Fibroblast of skin of right biceps (primary cell): ENCODE results near the gene GCG.

ENCODE experiments used
- DNase-seq: peaks from one replicate; pipeline ENCODE4 v3.0.0-alpha.2; 2013

The GCG gene

DNA sequence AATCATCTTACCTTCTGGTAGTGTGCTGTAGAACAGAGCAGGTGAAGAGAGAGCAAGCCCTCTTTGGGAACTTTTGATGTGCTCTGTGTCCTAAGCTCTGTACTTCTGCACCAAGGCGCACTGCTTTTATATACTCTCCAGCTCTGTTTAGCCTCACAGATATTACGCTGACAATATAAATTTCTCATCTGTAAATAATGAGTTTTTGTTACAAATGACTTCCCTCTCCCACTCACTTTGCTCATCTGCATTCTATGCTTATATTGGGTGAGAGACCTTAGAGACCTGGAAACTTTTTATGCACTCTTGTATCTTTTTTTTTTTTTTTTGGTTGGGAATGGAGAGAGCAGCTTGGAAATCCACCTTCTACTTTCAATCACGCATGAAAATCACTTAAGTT is at the start of gene GCG:
Gene GCG (minus strand): TSS at position 101 of the 400 bp plus-strand sequence. CDS start 3,069 bp downstream, outside the sequence.
- no peak for DNase-seq

DNA sequence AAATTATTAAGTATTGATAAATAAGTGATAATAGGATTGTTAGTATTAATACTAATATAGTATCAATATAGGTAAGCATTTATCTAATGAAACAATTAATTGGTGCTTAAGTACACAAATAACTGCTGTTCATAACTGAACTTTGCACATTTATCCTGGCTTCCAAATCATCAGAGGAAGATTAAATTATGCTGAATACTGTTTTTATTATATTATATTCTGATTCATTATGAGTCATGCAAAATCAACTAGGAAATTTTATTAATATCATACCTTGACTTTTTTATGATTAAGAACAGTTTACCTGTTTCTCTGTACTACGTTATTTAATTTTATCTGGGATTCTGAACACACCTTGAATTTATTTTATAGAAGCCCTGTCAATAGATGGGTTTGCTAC is 48.6 kb upstream of the GCG start:
- DNase-seq = no peak

DNA sequence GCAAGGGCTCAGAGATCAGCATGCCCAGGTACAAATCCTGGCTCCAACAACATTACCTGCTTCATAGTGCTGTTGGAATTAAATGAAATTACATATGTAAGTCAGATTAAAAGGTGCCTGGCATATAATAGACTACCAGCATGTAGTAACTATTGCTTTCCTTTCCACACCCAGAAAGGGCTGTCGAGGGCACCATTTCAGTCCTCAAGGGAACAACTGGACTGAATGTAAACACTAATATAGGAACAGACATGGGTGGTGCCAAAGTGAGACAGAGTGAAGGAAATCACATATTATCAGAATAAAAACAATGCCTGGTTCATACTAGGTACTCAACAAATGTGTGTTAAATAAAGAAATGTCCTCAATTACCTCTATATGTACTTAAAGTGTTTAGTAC is 47.9 kb upstream of the GCG start:
- no peak for DNase-seq

DNA sequence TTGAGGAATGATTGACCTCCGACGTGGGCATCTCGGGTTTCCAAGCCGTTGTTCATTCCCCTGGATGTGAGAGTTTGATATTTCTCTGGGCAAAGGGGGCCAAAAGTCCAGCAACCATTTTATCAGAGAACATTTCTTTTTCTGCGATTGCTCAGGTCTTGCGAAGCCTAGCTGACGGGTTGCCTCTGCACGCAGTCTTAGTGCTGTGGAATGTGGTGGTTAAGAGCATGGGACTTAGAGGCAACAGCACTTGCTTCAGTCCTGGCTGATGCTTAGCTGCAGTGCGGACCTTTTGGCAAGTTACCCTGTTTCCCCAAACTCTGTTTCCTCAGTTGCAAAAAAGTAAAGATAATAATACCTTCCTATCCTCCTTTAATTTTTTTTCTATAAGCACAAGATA is 46.2 kb upstream of the GCG start:
- DNase-seq = peak; percentile 37

DNA sequence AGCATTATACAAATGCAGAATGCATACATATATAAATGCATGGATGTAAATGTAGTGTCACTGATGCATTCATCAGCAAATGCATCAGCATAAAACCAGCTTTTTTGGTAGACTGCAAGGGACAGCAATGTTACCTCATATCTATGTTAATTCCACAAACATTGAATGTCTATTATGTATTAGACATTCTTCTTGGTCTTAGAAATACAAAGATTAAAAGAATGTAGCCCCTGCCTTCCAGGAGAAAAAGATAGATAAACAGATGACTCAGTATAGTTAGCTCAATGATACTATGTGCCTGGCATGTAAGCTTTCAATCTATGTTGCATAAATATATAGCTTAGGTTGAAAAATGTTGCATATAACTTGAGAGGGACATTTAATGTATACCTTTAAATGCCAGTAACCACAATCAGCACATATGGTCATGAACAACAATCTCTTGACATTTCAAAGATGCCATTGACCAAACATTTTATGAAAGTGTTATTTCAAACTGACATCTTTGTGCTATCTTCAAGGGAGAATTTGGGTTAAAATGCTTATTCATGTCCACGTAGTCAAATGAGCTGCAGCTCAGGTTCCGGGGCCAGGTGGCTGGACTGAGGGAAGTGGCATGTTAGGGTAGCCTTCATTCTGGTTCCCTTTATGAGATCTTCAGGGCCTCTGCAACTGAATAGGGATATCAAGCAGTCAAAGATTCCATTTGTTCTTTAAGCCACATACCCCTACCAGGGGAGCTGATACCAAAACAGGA is 45.2 kb upstream of the GCG start:
- DNase-seq = peak; percentile 85

DNA sequence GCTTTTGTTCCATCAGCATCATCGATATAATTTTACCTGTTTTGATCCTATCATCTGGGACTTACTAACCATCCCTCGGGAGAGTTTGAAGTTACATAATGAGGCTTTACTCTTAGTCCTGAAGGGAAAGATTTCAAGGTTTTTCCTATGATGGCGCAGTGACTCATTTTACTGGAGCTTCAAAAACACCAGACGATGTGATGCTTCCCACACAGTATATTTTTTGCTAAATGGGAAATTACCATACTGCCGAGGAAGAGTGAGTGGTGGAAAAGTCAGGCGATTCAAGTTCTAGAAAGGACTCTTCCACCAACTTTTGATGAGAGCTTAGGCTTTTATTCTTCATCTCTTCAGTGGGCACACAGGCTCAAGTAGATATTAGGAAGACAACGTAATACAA is 44.6 kb upstream of the GCG start:
- DNase-seq = peak; percentile 80

DNA sequence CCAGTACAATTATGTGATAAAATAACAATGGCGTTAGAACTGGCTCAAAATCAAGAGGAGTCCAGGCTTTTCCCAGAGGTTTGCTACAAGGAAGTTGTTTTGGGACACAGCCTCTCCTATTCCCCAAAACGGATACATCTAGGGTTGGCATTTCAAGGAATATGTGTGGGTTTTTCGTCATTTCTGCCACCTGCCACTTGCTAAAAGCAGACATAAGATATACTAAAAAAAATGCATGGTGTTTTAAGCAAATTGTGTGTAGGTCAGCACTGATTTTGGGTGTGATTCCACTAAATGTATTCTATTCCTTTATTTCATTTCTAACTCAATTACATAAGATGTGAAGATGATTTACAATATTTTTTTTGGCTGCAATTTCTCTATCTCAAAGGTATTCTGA is 36.4 kb upstream of the GCG start:
- no peak for DNase-seq

DNA sequence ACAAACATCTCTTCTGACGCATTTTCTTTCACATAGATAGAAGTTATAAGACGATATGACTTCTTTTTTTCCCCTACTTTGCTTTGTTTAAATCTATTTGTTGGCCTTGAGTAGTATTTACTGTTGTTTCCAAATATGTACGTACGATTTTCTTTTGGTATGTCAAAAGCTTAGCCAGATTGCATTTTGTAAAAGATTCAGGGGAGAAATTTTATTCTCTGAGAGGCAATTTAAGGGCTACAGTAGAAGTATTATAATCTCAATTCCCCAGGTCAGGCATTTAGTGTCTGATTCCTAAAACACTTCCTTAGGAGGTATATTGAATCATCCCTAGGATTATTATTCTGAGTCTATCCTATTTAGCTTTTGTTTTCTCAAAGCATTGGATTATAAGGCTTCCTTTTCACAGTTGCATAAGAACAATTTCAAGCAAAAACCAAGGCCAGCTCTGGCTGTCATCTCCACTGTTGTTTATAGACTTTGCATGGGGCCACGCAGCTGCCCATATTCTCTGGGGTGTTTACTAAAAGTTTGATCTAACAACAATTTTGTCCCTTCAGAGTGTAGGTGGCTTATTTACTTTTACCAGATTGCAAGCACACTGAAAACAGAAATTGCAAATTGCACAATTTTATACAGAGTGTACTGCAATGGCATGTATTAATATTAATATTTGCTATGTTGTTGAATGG is 33.6 kb upstream of the GCG start:
- no peak for DNase-seq

DNA sequence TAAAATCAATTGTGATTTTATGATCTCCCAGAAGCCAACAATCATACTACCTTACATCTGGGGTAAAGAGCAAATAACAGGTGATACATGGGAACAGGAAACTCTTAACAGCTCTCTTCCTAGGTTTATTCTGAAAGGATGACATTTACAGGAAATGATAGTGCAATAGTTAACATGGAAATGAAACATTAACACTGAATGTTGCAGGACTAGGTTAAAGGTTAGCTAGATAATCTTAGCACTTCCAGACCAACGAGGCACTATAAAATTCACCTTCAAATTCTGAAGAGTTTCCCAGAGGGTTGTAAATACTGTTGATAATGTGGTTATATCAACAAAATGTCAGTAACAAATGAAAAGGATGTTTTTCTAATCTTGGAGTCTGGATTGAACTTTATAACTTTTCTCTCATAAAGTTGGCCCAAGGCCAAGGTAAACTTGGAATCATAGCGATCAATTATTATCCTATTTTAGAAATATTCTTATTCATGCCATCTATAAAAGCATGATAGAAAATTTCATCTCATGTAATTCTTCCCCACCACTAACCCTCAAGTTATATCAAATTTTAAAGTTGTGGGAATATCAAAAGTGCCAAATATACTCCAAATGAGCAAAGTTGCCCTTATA is 32.9 kb upstream of the GCG start:
- no peak for DNase-seq

DNA sequence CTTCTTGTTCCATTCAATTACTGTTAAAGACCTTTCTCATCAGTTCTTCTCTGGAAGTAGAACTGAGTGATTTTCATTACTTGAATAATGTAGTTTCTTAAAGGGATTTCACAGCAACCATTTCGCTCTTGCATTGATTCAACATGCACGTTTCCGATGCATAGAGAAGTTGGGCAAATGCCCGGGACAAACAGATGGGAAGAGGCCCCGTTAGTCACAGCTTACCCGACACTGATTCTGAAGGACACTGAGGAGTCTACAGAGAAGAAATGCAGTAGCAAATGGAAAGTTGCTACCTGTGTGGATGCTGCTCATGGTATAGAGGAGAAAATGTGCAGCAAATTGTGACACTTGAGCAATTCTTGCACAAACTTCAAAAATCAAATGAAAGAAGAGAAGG is 32.3 kb upstream of the GCG start:
- DNase-seq = no peak

DNA sequence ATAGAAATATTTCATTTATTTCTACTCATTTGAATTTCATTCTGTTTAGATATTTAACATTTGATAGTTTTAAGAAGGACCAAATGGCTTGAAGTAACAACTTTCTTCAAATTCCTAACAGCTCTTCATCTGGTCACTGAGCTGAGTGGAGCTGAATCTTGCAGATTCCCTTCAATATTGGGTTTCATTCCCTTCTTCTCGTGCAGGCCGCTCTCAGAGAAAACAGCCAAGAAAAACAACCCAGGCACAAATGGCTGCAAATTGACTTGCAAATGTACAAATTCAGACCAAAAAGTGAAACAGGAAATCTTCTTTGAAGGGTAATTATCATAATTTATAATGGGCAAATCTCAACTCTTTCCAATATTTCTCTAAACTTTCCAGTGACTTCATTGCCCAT is 30.3 kb upstream of the GCG start:
- no peak for DNase-seq

DNA sequence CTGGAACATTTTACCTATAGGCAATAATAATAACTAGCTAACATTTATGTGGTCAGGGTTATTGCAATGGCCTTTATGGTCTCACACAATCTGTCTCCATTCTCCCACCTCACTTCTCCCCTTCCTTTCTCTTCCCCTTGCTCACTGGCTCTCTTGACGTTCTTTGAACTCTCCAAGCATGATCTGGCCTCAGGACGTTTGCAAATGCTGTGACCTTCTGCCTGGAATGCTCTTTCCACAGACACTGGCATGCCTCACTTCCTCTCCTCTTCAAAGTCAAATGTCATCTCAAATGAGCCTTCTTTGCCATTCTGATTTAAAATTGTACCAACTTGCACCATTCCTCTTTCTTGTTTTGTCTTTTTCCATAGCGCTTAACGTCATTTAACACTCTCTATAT is 25.3 kb upstream of the GCG start:
- DNase-seq = no peak

DNA sequence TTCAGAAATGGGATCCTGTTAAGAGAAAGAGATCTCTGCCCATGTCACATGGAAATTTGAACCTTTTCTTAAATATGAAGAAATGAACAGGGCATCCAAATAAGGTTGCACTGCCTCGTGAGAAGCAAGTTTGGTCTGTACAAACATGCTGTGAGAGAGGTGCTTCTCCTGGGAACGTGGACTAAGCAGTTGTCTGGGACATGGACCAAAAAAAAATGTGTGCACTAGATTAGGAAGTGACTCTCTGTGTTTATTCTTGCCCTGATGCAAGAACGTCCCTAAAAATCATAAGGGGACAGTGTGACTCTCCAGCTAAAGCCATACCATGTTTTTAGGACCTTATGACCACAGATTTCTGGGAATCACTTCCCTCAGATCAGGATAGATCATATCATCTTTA is 23.7 kb upstream of the GCG start:
- DNase-seq = no peak

DNA sequence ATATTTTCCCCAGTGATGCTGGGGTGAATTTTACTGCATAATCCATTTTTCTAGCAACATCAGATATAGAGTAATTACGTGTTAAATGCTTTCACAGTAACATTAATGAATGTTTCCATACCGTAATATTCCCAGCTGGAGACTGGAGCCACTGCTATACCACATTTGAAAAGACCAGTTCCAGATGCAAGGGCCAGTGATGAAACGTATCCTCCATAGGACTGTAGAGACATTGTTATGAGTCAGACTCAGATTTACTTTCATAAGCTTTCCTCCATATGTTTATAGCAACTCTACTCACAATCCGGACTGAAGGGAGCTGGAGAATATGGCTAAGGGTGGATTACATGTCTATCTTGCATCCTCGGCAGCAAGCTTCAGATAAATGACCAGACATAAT is 22.7 kb upstream of the GCG start:
- DNase-seq = peak; percentile 63

DNA sequence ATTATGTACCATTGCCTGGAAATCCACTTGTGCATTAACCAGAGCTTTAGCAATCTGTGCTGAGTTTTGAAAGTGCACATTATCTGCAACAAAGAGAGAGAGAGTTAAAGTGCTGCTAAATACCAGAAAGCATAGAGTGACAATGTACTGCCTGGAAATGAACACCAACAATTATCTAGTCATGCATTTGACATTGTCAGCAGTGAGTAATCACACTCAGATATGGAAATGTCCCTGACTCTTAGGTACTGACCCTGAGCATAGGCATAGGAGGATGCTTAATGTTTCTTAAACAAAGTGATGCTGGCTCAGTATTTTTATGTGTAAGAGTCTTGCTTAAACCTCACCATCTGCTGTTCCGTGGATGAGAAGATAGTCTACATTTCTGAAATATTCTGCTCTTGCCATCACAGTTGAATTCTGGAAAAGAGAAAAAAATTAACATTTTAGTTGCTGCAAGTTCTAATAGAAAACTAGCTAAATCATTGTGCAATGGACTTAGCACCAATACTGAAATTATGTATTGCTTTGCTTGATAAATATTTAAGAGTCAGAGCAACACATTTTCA is 20.8 kb upstream of the GCG start:
- no peak for DNase-seq

DNA sequence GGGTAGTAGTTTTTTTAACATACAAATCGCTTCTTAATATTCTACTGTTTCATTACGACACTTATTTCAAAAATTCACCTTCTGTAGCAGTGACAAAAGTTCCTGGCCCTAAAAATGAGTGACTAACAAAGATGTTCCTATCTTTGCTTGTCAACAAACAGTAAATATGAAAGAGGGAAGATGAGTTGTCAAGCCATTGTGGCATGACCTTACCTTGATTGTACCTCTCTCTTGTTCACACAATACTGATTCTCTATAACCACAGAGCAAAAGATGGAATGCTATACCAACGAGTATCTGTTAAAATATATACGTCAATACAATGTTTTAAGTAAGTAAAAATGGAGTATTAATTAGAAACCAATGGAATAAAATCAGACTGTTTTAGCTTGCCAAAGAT is 14.7 kb upstream of the GCG start:
- DNase-seq = no peak

DNA sequence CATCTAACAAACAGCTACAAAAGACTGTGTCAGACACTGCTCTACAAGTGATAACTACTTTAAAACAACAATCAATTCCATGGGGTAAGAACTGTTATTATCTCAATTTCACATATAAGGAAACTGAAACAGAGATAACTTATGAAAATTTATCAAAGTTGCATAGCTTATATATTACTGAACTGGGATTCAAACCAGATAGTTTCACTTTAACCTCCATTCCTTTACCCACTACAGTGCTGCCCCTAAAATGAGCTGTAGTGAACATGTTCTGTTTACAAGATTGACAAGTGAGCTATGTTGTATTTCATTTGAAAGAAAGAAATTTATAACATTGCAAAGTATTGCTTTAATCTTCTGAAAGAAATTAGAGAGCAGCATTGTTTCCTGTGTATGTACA is 14.1 kb upstream of the GCG start:
- DNase-seq = no peak

DNA sequence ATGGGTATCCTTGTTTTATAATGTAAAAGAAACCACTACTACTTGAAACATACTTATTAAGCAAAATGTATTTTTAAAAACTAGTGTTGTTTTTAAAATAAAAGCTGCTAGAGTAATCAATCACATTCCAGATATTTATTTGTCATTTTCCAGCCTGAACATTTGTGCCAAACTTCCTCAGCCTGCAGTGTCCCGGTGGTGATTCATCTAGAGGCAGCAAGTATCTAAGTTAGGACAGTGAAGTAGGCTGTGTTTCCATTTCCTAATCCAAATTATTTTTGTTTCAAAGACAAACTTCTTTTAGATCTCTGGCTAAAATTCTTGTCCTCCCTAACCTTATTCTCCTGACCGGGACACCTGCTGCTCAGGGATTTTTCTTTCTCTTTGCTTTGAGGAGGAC is 12.8 kb upstream of the GCG start:
- DNase-seq = peak; percentile 7

DNA sequence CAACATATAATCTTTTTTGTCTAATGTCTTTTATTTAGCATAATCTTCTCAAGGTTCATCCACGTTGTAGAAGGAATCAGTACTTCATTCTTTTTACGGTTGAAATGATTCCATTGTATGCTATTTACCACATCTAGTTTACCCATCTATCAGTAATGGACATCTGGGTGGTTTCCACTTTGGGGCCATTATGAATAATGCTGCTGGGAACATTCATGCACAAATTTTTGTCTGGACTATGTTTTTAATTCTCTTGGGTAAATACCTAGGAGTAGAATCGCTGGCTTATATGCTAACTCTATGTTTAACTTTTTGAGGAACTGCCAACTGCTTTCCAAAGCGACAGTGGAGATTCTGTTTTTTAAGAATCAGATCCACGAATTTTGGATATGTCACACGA is 7.4 kb upstream of the GCG start:
- no peak for DNase-seq

DNA sequence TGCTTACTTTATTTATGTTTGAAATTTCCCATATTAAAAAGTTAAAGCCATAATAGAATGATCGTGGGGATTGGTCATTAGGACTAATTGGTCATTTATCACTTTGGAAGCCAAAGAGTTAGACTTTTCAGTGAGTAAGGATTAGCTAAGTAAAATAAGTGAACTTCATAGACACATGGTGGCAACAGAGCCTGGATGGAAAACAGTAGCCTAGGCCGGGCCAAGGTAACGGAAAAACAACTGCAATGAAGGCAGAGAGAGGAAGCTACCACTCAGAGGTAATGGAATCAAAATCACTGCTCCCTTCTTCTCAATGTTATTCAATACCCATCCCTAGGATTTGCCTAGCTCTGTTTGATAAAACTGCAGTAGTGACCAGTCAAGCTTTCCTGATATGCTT is 4.1 kb upstream of the GCG start:
- no peak for DNase-seq

DNA sequence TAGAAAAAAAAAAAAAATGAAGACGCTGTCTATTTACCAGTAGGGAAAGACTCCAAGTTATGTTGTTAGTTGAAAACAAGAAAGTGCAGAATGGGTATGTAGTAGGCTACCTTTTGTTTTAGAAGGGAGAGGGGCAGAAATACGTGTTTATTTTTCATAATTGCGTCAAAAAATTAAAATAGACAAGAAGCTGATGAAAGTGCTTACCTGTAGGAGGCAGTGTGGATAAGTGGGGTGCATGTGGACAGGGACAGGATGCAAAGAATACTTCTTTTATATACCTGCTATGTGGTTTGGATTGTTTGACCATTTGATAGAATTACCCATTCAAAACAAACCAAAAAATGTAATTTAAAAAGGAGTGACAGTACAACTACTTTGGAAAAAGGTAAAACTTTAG is 3.0 kb upstream of the GCG start:
- no peak for DNase-seq

DNA sequence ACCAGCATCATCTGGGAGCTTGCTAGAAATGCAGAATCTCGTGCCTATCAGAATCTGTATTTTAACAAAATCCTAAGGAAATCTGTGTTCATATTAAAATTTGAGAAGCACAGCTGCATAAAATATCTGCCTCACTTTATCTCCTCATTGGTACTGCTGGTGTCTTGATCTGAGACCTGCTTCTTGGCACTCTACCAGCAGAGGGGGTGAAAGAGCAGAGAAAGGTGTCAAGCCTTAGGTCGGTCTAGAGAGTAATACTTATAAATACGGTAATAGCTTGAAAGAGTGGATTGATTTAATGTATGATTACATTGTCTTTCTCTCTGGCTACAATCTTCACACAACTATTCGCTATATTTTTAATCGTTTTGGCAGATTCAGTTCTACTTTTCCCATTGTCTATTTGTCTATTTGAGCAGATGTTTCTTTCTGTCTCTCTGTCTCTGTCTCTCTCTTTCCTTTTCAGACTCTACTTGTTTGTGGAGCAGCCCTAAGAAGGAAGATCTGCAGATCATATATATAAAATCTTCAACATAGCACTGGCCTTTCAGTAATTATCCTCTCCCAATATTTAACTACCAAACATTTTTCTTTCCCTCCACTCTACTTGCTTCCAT is 1.7 kb upstream of the GCG start:
- peak; percentile 61 for DNase-seq

DNA sequence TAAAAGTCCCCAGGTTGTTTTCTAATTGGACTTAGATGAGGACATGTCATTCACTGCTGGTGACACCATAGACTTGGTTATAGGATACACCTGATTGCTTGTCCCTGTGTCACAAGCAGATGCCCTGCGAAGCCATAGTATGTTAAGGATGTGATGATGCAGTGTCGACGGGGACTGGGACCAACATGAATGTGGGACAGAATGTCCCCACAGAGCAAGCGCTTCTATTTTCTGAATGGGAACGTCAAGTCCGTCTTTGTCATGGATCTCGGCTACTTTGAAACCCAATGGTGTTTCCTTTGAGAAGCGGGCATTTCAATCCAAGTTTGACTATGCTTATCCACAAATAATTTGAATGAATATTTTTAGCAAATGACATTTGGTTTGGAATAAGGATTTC is 2.1 kb downstream of the GCG start:
- no peak for DNase-seq

DNA sequence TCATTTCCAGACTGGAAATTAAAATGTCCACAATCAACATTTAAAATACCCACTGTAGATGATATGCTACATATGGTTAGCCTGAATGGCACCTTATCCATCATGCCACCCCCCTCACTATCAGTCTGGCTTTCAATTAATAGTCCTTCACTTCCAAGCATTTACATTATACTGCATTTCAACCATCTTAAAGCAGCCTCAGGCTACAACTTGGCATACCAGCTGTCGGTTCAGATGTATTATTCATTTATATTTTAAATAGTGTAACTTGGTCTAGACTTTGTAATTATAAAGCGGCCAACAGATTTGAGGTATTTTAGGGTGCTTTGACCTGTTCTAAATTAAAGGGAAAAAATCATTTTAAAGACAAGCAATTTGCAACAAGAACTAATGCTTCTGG is 2.6 kb downstream of the GCG start:
- DNase-seq = no peak
